ENCODE results near the gene RAMP1.

GRCh38 chr2:237896956-237897355 lies 37.5 kb downstream of the RAMP1 start:
- no peak for TF ChIP-seq CTCF (IDR thresholded peaks at IDR 0.05; ENCODE audit: poor library complexity, severe bottlenecking)
- no peak for TF ChIP-seq EZH2 (IDR thresholded peaks at IDR 0.05; ENCODE audit: borderline replicate concordance, insufficient read depth, low read length, poor library complexity, severe bottlenecking)
- TF ChIP-seq POLR2AphosphoS5 (IDR thresholded peaks at IDR 0.05), result no peak
- TF ChIP-seq SMC3 (conservative IDR thresholded peaks at IDR 0.05; ENCODE audit: poor library complexity), result no peak
- no peak for TF ChIP-seq REST (IDR thresholded peaks at IDR 0.05; ENCODE audit: borderline replicate concordance)
- no peak for TF ChIP-seq EP300 (conservative IDR thresholded peaks at IDR 0.05; ENCODE audit: poor library complexity, severe bottlenecking)
- no peak for TF ChIP-seq MXI1 (conservative IDR thresholded peaks at IDR 0.05; ENCODE audit: poor library complexity, severe bottlenecking)
- no peak for TF ChIP-seq RAD21 (conservative IDR thresholded peaks at IDR 0.05)
